GM18505 (cell line): ENCODE measurements around the gene CIROP.

Source experiments
- ATAC-seq: cut with Tn5 transposase; IDR thresholded peaks from one replicate; pipeline ENCODE4 v1.9.1; 2021; ENCODE audit not compliant: unreplicated experiment
- POLR2A ChIP-seq: IDR thresholded peaks from 4 replicates; pipeline ENCODE4 v1.6.1; 2011; ENCODE audit warnings: borderline replicate concordance; ENCODE audit not compliant: insufficient read depth, insufficient read length; ENCODE audit errors: extremely low read depth

The CIROP gene

GRCh38 chr14:23104591-23105347 is at the start of gene CIROP:
TSS of gene CIROP (minus strand) at chr14:23104989. CDS start at chr14:23104920, 69 bp downstream.
- TF ChIP-seq POLR2A: no peak
- ATAC-seq: no peak

GRCh38 chr14:23153851-23154796 is 49.3 kb upstream of the CIROP start:
- ATAC-seq: no peak
- TF ChIP-seq POLR2A: no peak

GRCh38 chr14:23151342-23151741 is 46.6 kb upstream of the CIROP start:
- TF ChIP-seq POLR2A: no peak
- ATAC-seq: no peak

GRCh38 chr14:23149745-23150144 is 45.0 kb upstream of the CIROP start:
- ATAC-seq: no peak

GRCh38 chr14:23148591-23149249 is 43.9 kb upstream of the CIROP start:
- ATAC-seq: no peak
- TF ChIP-seq POLR2A: no peak

More at GRCh38 chr14:23149745-23150144, 45.0 kb upstream of the CIROP start:
- no peak for TF ChIP-seq POLR2A

- no peak for ATAC-seq
- TF ChIP-seq POLR2A: no peak
Observed at GRCh38 chr14:23147676-23148075, 42.9 kb upstream of the CIROP start.

- TF ChIP-seq POLR2A: no peak
Observed at GRCh38 chr14:23146980-23147379, 42.2 kb upstream of the CIROP start.

GRCh38 chr14:23146351-23146910 is 41.6 kb upstream of the CIROP start:
- no peak for ATAC-seq
- no peak for TF ChIP-seq POLR2A

More at GRCh38 chr14:23146980-23147379, 42.2 kb upstream of the CIROP start:
- ATAC-seq: no peak

GRCh38 chr14:23145794-23146350 is 41.1 kb upstream of the CIROP start:
- TF ChIP-seq POLR2A: no peak
- no peak for ATAC-seq

GRCh38 chr14:23143911-23144310 is 39.1 kb upstream of the CIROP start:
- ATAC-seq: no peak
- TF ChIP-seq POLR2A: no peak

GRCh38 chr14:23142826-23143225 is 38.0 kb upstream of the CIROP start:
- no peak for TF ChIP-seq POLR2A
- ATAC-seq: no peak

GRCh38 chr14:23141706-23142444 is 37.1 kb upstream of the CIROP start:
- no peak for TF ChIP-seq POLR2A
- no peak for ATAC-seq
